Measurements from ENCODE around the gene ADGRA3. TPM values are rescaled to one million over a fixed set of nuclear protein-coding genes. Genes with fewer than 3 reads are reported as not detected.

The ADGRA3 gene
- total RNA-seq, 1 experiment from 2014 or later = 29.0 TPM

DNA sequence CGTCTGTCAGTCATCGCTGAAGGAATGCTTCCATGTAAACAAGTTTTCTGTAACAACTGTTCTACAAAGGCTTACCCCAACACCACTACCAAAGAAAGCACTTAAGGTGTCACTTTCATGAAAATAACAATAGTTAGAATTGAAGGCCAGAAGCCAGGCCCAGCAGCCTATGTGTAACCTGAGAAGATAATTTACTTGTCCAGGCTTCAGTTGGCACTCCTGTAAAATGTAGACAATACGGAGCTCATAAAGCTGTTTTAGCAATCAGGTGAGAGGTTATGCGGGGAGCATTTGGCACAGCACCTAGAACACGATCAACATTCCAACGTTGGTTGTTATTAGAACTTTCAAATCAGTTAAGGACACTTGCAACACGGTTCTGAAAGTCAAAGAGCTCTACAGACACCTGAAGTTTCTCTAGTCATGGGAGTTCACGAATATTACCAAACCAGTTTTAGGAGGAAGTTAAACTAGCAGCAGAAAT, 15.7 kb downstream of the ADGRA3 start:
- peak; percentile 62 for ATAC-seq
- peaks cover 17% of the 10 kb centered on the region; the same call in 1 of the 2 replicates for H4K20me1 ChIP-seq (ENCODE audit: low read length)
- H2AFZ ChIP-seq (ENCODE audit: low read length) = no peak overlapping the region
- ChIA-PET CTCF (no interaction called here), POLR2A (ENCODE audit: unreplicated experiment) (interaction anchor here (0.6 kb wide), 1 partner anchor 15 kb away, joined by 6 read pairs; no protein-coding TSS in a partner anchor)
- no peak overlapping the region for H3K27ac ChIP-seq (ENCODE audit: low read length)
- no peaks in the 10 kb centered on the region for H3K9me3 ChIP-seq (ENCODE audit: low read length)
- TF ChIP-seq, protein P1, sequence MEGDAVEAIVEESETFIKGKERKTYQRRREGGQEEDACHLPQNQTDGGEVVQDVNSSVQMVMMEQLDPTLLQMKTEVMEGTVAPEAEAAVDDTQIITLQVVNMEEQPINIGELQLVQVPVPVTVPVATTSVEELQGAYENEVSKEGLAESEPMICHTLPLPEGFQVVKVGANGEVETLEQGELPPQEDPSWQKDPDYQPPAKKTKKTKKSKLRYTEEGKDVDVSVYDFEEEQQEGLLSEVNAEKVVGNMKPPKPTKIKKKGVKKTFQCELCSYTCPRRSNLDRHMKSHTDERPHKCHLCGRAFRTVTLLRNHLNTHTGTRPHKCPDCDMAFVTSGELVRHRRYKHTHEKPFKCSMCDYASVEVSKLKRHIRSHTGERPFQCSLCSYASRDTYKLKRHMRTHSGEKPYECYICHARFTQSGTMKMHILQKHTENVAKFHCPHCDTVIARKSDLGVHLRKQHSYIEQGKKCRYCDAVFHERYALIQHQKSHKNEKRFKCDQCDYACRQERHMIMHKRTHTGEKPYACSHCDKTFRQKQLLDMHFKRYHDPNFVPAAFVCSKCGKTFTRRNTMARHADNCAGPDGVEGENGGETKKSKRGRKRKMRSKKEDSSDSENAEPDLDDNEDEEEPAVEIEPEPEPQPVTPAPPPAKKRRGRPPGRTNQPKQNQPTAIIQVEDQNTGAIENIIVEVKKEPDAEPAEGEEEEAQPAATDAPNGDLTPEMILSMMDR (conservative IDR thresholded peaks at IDR 0.05; ENCODE audit: low read depth, low read length) = no peak
- TF ChIP-seq EZH2 (IDR thresholded peaks at IDR 0.05; ENCODE audit: low read length, unreplicated experiment) (no peak), EZH2phosphoT487 (IDR thresholded peaks at IDR 0.05; ENCODE audit: borderline replicate concordance, low read length) (no peak)
- no peaks in the 10 kb centered on the region for H3K27me3 ChIP-seq (ENCODE audit: low read length)
- no peak overlapping the region; the same call in 1 of the 2 replicates for H3K9ac ChIP-seq (ENCODE audit: low read length)
- peaks cover 9% of the 10 kb centered on the region for H3F3A ChIP-seq (ENCODE audit: low read length, unreplicated experiment)
- H3K4me2 ChIP-seq (ENCODE audit: low read length) = no peak overlapping the region; the same call in 1 of the 2 replicates
- H3K9me2 ChIP-seq (replicated peaks; ENCODE audit: low read length) = no peaks in the 10 kb centered on the region
- peaks cover 22% of the 10 kb centered on the region for H3K4me1 ChIP-seq (ENCODE audit: insufficient read depth, low read length)
- DNase-seq = peak; percentile 88
- peak overlapping the region; percentile 61; the same call in 1 of the 2 replicates for H3K4me3 ChIP-seq (ENCODE audit: low read length)
- H3K36me3 ChIP-seq (ENCODE audit: low read depth, low read length) = no peaks in the 10 kb centered on the region
- H3K79me2 ChIP-seq (ENCODE audit: low read length) = peaks cover 51% of the 10 kb centered on the region
- no TSS peak for BruUV-seq (replicated peaks)
- intact Hi-C loops (cut with micrococcal nuclease) = loop anchor here (5.0 kb wide), 1 partner anchor 83 kb away; no protein-coding TSS in a partner anchor

- Histone ChIP-seq H3K4me3 (ENCODE audit: low read length) (no peak overlapping the region), H3K27ac (ENCODE audit: low read length) (no peak overlapping the region), H3K9me2 (replicated peaks; ENCODE audit: low read length) (no peaks in the 10 kb centered on the region), H2AFZ (ENCODE audit: low read length) (no peak overlapping the region), H3F3A (ENCODE audit: low read length, unreplicated experiment) (peaks cover 9% of the 10 kb centered on the region), H3K4me1 (ENCODE audit: insufficient read depth, low read length) (peaks cover 22% of the 10 kb centered on the region), H3K79me2 (ENCODE audit: low read length) (peaks cover 63% of the 10 kb centered on the region), H3K36me3 (ENCODE audit: low read depth, low read length) (no peaks in the 10 kb centered on the region), H3K4me2 (ENCODE audit: low read length) (no peak overlapping the region), H4K20me1 (ENCODE audit: low read length) (peaks cover 11% of the 10 kb centered on the region; the same call in 1 of the 2 replicates), H3K27me3 (ENCODE audit: low read length) (no peaks in the 10 kb centered on the region), H3K9ac (ENCODE audit: low read length) (no peak overlapping the region), H3K9me3 (ENCODE audit: low read length) (no peaks in the 10 kb centered on the region)
- BruUV-seq (replicated peaks) = no TSS peak
- ATAC-seq = no peak
- TF ChIP-seq EZH2 (IDR thresholded peaks at IDR 0.05; ENCODE audit: low read length, unreplicated experiment) (no peak), EZH2phosphoT487 (IDR thresholded peaks at IDR 0.05; ENCODE audit: borderline replicate concordance, low read length) (no peak)
- TF ChIP-seq, protein P1 (conservative IDR thresholded peaks at IDR 0.05; ENCODE audit: low read depth, low read length) = no peak
- CTCF ChIA-PET = no interaction called here
- intact Hi-C loops (cut with micrococcal nuclease) = no loop called here
- DNase-seq = no peak
- POLR2A ChIA-PET (ENCODE audit: unreplicated experiment) = no interaction called here
Measured at GRCh38 chr4:22498866-22499265, 17.0 kb downstream of the ADGRA3 start.

DNA sequence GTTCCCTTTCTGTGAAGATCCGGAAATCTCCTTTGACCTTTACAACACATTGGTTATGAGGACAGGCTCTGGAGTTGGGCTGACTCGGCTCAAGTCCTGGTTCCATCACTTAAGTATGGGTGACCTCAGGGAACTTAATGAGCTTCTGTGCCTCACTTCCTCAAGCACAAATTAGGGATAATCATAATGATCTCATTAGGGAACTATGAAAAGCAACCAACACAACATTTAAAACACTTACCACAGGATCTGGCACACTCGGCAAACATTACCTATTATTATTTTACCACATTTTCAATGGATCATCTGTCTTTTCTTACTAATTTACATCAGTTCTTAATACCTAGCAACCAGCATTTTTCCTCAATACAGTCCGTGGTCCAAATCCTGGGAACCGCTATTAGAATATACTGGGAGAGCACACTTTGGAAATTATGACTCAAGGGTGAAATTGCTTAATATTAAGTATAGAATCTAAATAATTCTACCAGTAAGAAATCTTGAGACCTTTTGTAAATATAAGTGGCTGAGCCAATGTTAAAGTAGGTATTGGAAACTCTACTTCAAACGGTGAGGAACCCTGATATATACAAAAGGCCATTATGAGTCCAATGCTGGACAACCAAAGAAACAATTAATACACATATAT, 19.6 kb downstream of the ADGRA3 start:
- no TSS peak for BruUV-seq (replicated peaks)
- Histone ChIP-seq H3F3A (ENCODE audit: low read length, unreplicated experiment) (peaks cover 8% of the 10 kb centered on the region), H3K4me2 (ENCODE audit: low read length) (no peak overlapping the region), H4K20me1 (ENCODE audit: low read length) (peaks cover 11% of the 10 kb centered on the region; the same call in 1 of the 2 replicates), H3K27ac (ENCODE audit: low read length) (no peak overlapping the region), H3K9me3 (ENCODE audit: low read length) (no peaks in the 10 kb centered on the region), H3K4me3 (ENCODE audit: low read length) (no peak overlapping the region), H3K9ac (ENCODE audit: low read length) (no peak overlapping the region), H3K4me1 (ENCODE audit: insufficient read depth, low read length) (peaks cover 22% of the 10 kb centered on the region), H3K27me3 (ENCODE audit: low read length) (no peaks in the 10 kb centered on the region), H2AFZ (ENCODE audit: low read length) (no peak overlapping the region), H3K9me2 (replicated peaks; ENCODE audit: low read length) (no peaks in the 10 kb centered on the region), H3K79me2 (ENCODE audit: low read length) (peaks cover 86% of the 10 kb centered on the region), H3K36me3 (ENCODE audit: low read depth, low read length) (no peaks in the 10 kb centered on the region)
- ATAC-seq (no peak), DNase-seq (no peak)
- ChIA-PET CTCF (no interaction called here), POLR2A (ENCODE audit: unreplicated experiment) (no interaction called here)
- TF ChIP-seq EZH2 (IDR thresholded peaks at IDR 0.05; ENCODE audit: low read length, unreplicated experiment) (no peak), EZH2phosphoT487 (IDR thresholded peaks at IDR 0.05; ENCODE audit: borderline replicate concordance, low read length) (no peak)
- TF ChIP-seq, protein P1 (conservative IDR thresholded peaks at IDR 0.05; ENCODE audit: low read depth, low read length) = no peak
- intact Hi-C loops (cut with micrococcal nuclease) = no loop called here
